ENCODE results near the gene GSTCD. TPM values are rescaled to one million over a fixed set of nuclear protein-coding genes. Genes with fewer than 3 reads are reported as not detected.

The GSTCD gene
- polyA plus RNA-seq: 1.9 and 5.5 TPM in 2 replicates

GRCh38 chr4:105708181-105709080 is at the start of gene GSTCD, which contains the start of gene INTS12:
Gene GSTCD (plus strand): TSS chr4:105708784. CDS start chr4:105717614, 8,830 bp downstream.
Gene INTS12 (minus strand): TSS chr4:105708689. CDS start chr4:105700005, 8,684 bp downstream.

DNA sequence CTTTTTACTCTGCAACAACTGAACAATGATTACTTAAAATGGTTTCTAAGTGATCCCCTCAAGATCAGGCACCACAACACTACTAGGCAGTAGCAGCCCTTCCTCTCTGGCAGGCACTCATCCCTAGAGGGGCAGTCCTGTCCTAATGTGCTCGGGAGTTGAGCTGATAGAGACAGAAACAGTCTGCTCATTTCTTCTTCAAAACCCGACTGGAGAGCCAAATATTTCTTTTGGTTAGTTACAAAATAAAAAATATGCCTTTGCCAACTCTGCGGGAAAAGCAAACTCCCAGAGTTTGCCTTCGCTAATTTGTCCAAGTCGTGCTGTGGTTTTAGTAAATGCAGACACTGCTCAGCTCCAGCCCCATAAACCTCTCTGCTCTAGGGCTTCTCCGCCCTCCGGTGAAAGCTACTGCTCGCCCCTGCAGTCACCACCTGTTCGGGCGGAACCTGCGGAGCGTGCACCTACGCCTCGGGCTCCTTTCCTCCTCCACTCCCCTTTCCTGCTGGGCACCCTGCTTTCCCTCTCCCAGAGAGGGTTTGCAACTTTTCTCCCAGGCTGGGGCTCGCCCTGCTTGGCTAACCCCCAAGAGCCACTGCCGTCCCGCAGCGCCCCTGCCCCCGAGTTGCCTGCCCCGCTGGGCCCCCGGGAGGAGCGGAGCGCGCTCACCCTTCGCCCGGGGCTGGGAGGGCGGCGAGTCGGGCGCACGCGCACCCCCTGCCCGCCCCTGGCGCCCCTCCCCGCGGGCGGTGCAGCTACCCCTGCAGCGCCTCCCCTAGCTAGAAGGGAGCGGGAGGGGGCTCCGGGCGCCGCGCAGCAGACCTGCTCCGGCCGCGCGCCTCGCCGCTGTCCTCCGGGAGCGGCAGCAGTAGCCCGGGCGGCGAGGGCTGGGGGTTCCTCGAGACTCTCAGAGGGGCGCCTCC is 186.3 kb downstream of the GSTCD start, which contains the start of gene NPNT:
Gene NPNT, plus strand, starts transcription at position 812 of the 923 bp plus-strand sequence. CDS start 182 bp downstream, outside the sequence.

Other genes with a start within 250 kb of the GSTCD start
- 211 and 218 TPM in 2 replicates for gene PPA2, start 234.7 kb upstream of the GSTCD start, polyA plus RNA-seq
- 0.65 TPM in 1 of 2 replicates, not detected in the other for gene ARHGEF38, start 156.2 kb upstream of the GSTCD start, polyA plus RNA-seq
- gene INTS12, start 95 bp upstream of the GSTCD start, polyA plus RNA-seq: 28.4 and 28.8 TPM in 2 replicates
- 0.55 TPM in 1 of 2 replicates, not detected in the other for gene NPNT, start 186.7 kb downstream of the GSTCD start, polyA plus RNA-seq

Data from Purkinje cell (primary cell).